ENCODE data around the gene SLC27A4. TPM values are rescaled to one million over a fixed set of nuclear protein-coding genes. Genes with fewer than 3 reads are reported as not detected.
A peak's percentile ranks its signal among the peaks of the same experiment; 100 is the strongest.

The SLC27A4 gene
- total and polyA plus RNA-seq, 2 of the 13 experiments (the other 11 are each of a cell fraction or from before 2014, with no cell fraction given) = 10.6 to 18.8 TPM

DNA sequence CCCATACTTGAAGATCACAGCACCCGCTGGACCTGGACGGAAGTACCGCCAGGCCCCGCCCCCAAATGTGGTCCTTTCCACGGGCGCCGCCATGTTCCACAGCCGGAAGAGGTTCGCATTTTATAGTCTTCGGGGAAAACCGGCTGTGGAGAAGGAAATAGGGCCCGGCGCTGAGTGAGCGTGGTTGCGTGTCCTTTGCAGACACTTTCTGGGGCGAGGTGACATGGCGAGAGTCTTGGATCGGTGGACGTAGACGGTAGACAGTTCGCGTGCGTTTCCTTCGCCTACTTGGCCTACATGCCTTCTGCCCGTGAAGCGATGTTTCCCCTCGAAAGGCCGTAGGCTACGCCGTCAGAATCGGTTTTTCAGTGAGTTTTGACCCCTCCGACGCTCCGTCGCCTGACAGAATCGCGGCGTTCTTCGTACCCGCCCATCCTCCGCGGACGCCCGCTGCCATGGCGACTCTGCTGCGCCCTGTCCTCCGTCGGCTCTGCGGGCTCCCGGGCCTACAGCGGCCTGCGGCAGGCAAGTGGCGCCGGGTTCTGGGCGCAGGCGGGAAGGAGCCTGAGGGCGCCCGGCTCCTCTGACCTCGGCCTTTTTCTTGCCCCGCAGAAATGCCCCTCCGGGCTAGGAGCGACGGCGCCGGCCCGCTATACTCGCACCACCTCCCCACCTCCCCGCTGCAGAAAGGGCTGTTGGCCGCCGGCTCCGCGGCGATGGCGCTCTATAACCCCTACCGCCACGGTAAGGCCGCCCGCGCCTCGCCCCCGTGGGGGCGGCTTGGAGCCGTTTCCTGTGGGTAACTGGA lies 17.7 kb upstream of the SLC27A4 start, which contains the start of the genes COQ4 and TRUB2 (continued):
- no peak for TF ChIP-seq ZNF530 (CRISPR knock-in tag; IDR thresholded peaks at IDR 0.05; ENCODE audit: low read depth)
- peak; percentile 68; the same call in 1 of the 2 replicates for TF ChIP-seq ZFP36L1 (CRISPR knock-in tag; IDR thresholded peaks at IDR 0.05)
- 0 out of 2 replicates have a peak, but pooled peaks have one; percentile 42 for TF ChIP-seq ZNF782 (CRISPR knock-in tag; IDR thresholded peaks at IDR 0.05; ENCODE audit: borderline replicate concordance)
- TF ChIP-seq SCMH1 (CRISPR knock-in tag; IDR thresholded peaks at IDR 0.05; ENCODE audit: borderline replicate concordance) = no peak
- peak; percentile 33; the same call in 1 of the 2 replicates for TF ChIP-seq ZNF7 (CRISPR knock-in tag; IDR thresholded peaks at IDR 0.05)
- TF ChIP-seq MAF1 (CRISPR knock-in tag; IDR thresholded peaks at IDR 0.05; ENCODE audit: borderline replicate concordance) = no peak
- TF ChIP-seq REXO4 (CRISPR knock-in tag; IDR thresholded peaks at IDR 0.05; ENCODE audit: borderline replicate concordance) = no peak
- peak; percentile 70 for TF ChIP-seq ZFP90 (CRISPR knock-in tag; IDR thresholded peaks at IDR 0.05; ENCODE audit: borderline replicate concordance)
- TF ChIP-seq, protein P1, sequence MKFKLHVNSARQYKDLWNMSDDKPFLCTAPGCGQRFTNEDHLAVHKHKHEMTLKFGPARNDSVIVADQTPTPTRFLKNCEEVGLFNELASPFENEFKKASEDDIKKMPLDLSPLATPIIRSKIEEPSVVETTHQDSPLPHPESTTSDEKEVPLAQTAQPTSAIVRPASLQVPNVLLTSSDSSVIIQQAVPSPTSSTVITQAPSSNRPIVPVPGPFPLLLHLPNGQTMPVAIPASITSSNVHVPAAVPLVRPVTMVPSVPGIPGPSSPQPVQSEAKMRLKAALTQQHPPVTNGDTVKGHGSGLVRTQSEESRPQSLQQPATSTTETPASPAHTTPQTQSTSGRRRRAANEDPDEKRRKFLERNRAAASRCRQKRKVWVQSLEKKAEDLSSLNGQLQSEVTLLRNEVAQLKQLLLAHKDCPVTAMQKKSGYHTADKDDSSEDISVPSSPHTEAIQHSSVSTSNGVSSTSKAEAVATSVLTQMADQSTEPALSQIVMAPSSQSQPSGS (CRISPR knock-in tag; IDR thresholded peaks at IDR 0.05) = 0 out of 2 replicates have a peak, but pooled peaks have one; percentile 51
- no peak for TF ChIP-seq PBX2 (CRISPR knock-in tag; IDR thresholded peaks at IDR 0.05)
- TF ChIP-seq PRDM4 (CRISPR knock-in tag; IDR thresholded peaks at IDR 0.05; ENCODE audit: borderline replicate concordance) = no peak; the same call in 1 of the 2 replicates
- TF ChIP-seq ZBTB34 (CRISPR knock-in tag; IDR thresholded peaks at IDR 0.05) = no peak
- peak; percentile 20 for TF ChIP-seq CCAR2 (optimal IDR thresholded peaks at IDR 0.05; ENCODE audit: low read depth, low read length)
- TF ChIP-seq AGO2 (optimal IDR thresholded peaks at IDR 0.05; ENCODE audit: low read depth, low read length) = peak; percentile 78
- TF ChIP-seq ZSCAN29 (CRISPR knock-in tag; conservative IDR thresholded peaks at IDR 0.05) = peak; percentile 97
- TF ChIP-seq THRA (CRISPR knock-in tag; IDR thresholded peaks at IDR 0.05; ENCODE audit: borderline replicate concordance) = no peak
- no peak for TF ChIP-seq ZBTB3 (CRISPR knock-in tag; IDR thresholded peaks at IDR 0.05; ENCODE audit: borderline replicate concordance, low read depth)
- no peak for TF ChIP-seq ZNF672 (CRISPR knock-in tag; IDR thresholded peaks at IDR 0.05)
- TF ChIP-seq RARG (CRISPR knock-in tag; IDR thresholded peaks at IDR 0.05; ENCODE audit: low read depth) = no peak
- peak; percentile 53; the same call in 1 of the 2 replicates for TF ChIP-seq HNRNPL (IDR thresholded peaks at IDR 0.05; ENCODE audit: low read depth, low read length)
